CD14-positive monocyte (primary cell): ENCODE results near the gene SPATA13. TPM values are rescaled to one million over a fixed set of nuclear protein-coding genes. Genes with fewer than 3 reads are reported as not detected.
A peak's percentile ranks its signal among the peaks of the same experiment; 100 is the strongest.

Source experiments
- DNase-seq, 3 donors: peaks; one replicate each; pipeline ENCODE4 v3.0.0-alpha.2; 2011 to 2022
- H2AFZ ChIP-seq: 2 replicates; pipeline ENCODE4 v1.6.0; 2012; ENCODE audit warnings: mild to moderate bottlenecking, low read depth, low read length, inconsistent platforms; ENCODE audit not compliant: insufficient read depth, poor library complexity, severe bottlenecking
- H3K27ac ChIP-seq, 2 donors: 1 replicate in 1 of 2; 2 replicates in 1 of 2; pipeline ENCODE4 v1.5.1; 2012 to 2013; ENCODE audit warnings: low read length in 2 of 2, control low read depth in 1 of 2, inconsistent platforms in 1 of 2, low read depth in 1 of 2, mild to moderate bottlenecking in 1 of 2
- H3K27me3 ChIP-seq, 2 donors: one replicate each; pipeline versions ENCODE4 v1.6.0 to v1.6.1; 2011 to 2013; ENCODE audit warnings: low read length in 2 of 2; ENCODE audit not compliant: control insufficient read depth in 2 of 2, insufficient read depth in 2 of 2
- H3K36me3 ChIP-seq, 2 donors: replicated peaks in 1 of 2; 1 replicate in 1 of 2; 2 replicates in 1 of 2; pipeline versions ENCODE4 v1.5.1 to v1.6.1; 2012 to 2013; ENCODE audit warnings: low read length in 2 of 2, control low read depth in 1 of 2, inconsistent platforms in 1 of 2, mild to moderate bottlenecking in 1 of 2; ENCODE audit not compliant: insufficient read depth in 2 of 2, control insufficient read depth in 1 of 2
- H3K4me1 ChIP-seq, 2 donors: 1 replicate in 1 of 2; 2 replicates in 1 of 2; pipeline versions ENCODE4 v1.5.1 to v1.6.1; 2012 to 2013; ENCODE audit warnings: low read length in 2 of 2, control low read depth in 1 of 2, inconsistent platforms in 1 of 2, mild to moderate bottlenecking in 1 of 2, moderate library complexity in 1 of 2; ENCODE audit not compliant: insufficient read depth in 2 of 2, control insufficient read depth in 1 of 2
- H3K4me2 ChIP-seq: replicated peaks from 2 replicates; pipeline ENCODE3; 2012; ENCODE audit warnings: low read length, moderate library complexity, mild to moderate bottlenecking; ENCODE audit not compliant: poor library complexity, severe bottlenecking; ENCODE audit errors: extremely low read depth
- H3K4me3 ChIP-seq, 3 experiments: fragments of 200-600 bp in 1 of 3; sonication (generic) in 1 of 3; replicated peaks in 1 of 3; 1 replicate in 2 of 3; 2 replicates in 1 of 3; pipeline ENCODE4 v1.5.1; 2011 to 2013; ENCODE audit warnings: low read length in 3 of 3, mild to moderate bottlenecking in 3 of 3, control low read depth in 2 of 3, low read depth in 2 of 3, inconsistent platforms in 1 of 3, moderate library complexity in 1 of 3
- H3K79me2 ChIP-seq: 2 replicates; pipeline ENCODE4 v1.6.0; 2012; ENCODE audit warnings: mild to moderate bottlenecking, control low read depth, inconsistent platforms, low read length, moderate library complexity; ENCODE audit not compliant: insufficient read depth
- H3K9ac ChIP-seq: 2 replicates; pipeline ENCODE4 v1.6.0; 2017; ENCODE audit warnings: low read length, mild to moderate bottlenecking; ENCODE audit not compliant: insufficient read depth, poor library complexity, severe bottlenecking
- H3K9me3 ChIP-seq, 2 donors: replicated peaks in 1 of 2; 1 replicate in 1 of 2; 2 replicates in 1 of 2; pipeline versions ENCODE4 v1.5.1 to v1.6.1; 2012 to 2013; ENCODE audit warnings: low read length in 2 of 2, control low read depth in 1 of 2; ENCODE audit not compliant: control insufficient read depth in 1 of 2, insufficient read depth in 1 of 2
- H4K20me1 ChIP-seq: 2 replicates; pipeline ENCODE4 v1.6.0; 2012; ENCODE audit warnings: mild to moderate bottlenecking, low read length, control low read depth, moderate library complexity; ENCODE audit not compliant: insufficient read depth
- H3K27ac Mint-ChIP-seq, 7 donors: one replicate each; pipeline ENCODE4 v1.8.0; 2020; ENCODE audit warnings: mild to moderate bottlenecking in 7 of 7, mixed read lengths in 7 of 7, moderate library complexity in 6 of 7, inconsistent platforms in 2 of 7
- H3K27me3 Mint-ChIP-seq, 3 donors: one replicate each; pipeline ENCODE4 v1.8.0; 2021 to 2022; ENCODE audit warnings: low read depth in 3 of 3, mild to moderate bottlenecking in 3 of 3, mixed read lengths in 3 of 3, moderate library complexity in 3 of 3, inconsistent platforms in 1 of 3
- H3K36me3 Mint-ChIP-seq, 2 donors: one replicate each; pipeline ENCODE4 v1.8.0; 2020; ENCODE audit warnings: mixed read lengths in 2 of 2, inconsistent platforms in 1 of 2, mild to moderate bottlenecking in 1 of 2
- H3K4me1 Mint-ChIP-seq: one replicate; pipeline ENCODE4 v1.8.0; 2020; ENCODE audit warnings: mild to moderate bottlenecking, mixed read lengths
- H3K4me3 Mint-ChIP-seq, 2 donors: one replicate each; pipeline ENCODE4 v1.8.0; 2020; ENCODE audit warnings: mild to moderate bottlenecking in 2 of 2, mixed read lengths in 2 of 2, moderate library complexity in 1 of 2
- H3K9me3 Mint-ChIP-seq, 7 donors: one replicate each; pipeline ENCODE4 v1.8.0; 2020 to 2022; ENCODE audit warnings: mixed read lengths in 7 of 7, mild to moderate bottlenecking in 6 of 7, moderate library complexity in 6 of 7, inconsistent platforms in 2 of 7
- WGBS: methylation state at CpG from one replicate; pipeline ENCODE4 v1.1.5; 2013; ENCODE audit warnings: missing lambda C conversion rate; ENCODE audit not compliant: insufficient coverage; 5-methylcytosine and 5-hydroxymethylcytosine counted together
- intact Hi-C, 2 donors: fragments of 100-400 bp; cut with micrococcal nuclease; formaldehyde crosslinking; loops; one replicate each; pipeline versions ENCODE4 v1.15.0 to v1.15.1; 2023
- polyA plus RNA-seq, 3 donors: library from polyadenylated mRNA; depleted of rRNA in 1 of 3; unstranded in 2 of 3; stranded (reverse) in 1 of 3; fragments of 300-500 nt in 2 of 3; fragments of >200 nt in 1 of 3; fragmentation: Illumina TruSeq in 2 of 3; gene quantifications; 1 replicate in 2 of 3; 2 replicates in 1 of 3; pipeline ENCODE4 v1.2.3, GENCODE V29; 2012 to 2021
- TF ChIP-seq, protein P1 (sequence below): fragments of 200-600 bp; IDR thresholded peaks from one replicate; pipeline ENCODE4 v1.8.0; 2022; ENCODE audit warnings: antibody characterized with exemption, mild to moderate bottlenecking

The SPATA13 gene
- polyA plus RNA-seq, 3 donors = 9.3 to 44.7 (median 11.6) TPM

DNA sequence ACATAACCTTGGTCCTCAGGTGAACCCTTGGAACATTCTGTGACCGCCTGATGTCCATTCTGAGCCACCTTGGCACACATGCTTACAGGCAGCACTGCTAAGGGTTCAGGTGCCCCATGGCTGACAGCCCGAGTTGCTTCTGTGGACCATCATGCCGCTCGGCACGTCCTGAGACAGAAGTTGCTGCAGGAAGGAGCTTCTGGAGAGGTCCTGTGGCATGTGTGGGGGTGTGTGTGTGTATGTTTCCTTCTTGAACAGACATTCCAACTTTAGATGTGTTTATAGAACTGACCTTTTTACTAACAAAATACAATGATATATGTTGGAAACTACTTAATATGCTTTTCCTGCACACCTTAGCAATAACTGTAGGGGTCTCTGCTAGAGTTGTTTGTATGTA lies 144.1 kb downstream of the SPATA13 start:
- no peak overlapping the region for H3K4me3 ChIP-seq
- H3K9me3 ChIP-seq = no peaks in the 10 kb centered on the region
- Mint-ChIP-seq H3K4me3 (no peak overlapping the region), H3K4me1 (no peaks in the 10 kb centered on the region), H3K36me3 (peaks cover 64 to 65% of the 10 kb centered on the region in 2 donors), H3K27me3 (peaks cover 0 to 10% (median 8%) of the 10 kb centered on the region in 3 donors), H3K27ac (peak overlapping the region in 2 of 7 donors; percentile 18 to 50), H3K9me3 (no peaks in the 10 kb centered on the region)
- H3K36me3 ChIP-seq = peaks cover 56 to 67% of the 10 kb centered on the region in 2 donors
- H3K27ac ChIP-seq = no peak overlapping the region
- H3K9ac ChIP-seq = no peak overlapping the region
- no peak overlapping the region for H2AFZ ChIP-seq
- H3K4me1 ChIP-seq = no peaks in the 10 kb centered on the region
- TF ChIP-seq, protein P1, sequence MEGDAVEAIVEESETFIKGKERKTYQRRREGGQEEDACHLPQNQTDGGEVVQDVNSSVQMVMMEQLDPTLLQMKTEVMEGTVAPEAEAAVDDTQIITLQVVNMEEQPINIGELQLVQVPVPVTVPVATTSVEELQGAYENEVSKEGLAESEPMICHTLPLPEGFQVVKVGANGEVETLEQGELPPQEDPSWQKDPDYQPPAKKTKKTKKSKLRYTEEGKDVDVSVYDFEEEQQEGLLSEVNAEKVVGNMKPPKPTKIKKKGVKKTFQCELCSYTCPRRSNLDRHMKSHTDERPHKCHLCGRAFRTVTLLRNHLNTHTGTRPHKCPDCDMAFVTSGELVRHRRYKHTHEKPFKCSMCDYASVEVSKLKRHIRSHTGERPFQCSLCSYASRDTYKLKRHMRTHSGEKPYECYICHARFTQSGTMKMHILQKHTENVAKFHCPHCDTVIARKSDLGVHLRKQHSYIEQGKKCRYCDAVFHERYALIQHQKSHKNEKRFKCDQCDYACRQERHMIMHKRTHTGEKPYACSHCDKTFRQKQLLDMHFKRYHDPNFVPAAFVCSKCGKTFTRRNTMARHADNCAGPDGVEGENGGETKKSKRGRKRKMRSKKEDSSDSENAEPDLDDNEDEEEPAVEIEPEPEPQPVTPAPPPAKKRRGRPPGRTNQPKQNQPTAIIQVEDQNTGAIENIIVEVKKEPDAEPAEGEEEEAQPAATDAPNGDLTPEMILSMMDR = no peak
- H3K27me3 ChIP-seq = no peaks in the 10 kb centered on the region
- WGBS = 94% methylated on average over 1 of the region's 5 CpGs
- H3K79me2 ChIP-seq = no peaks in the 10 kb centered on the region
- H4K20me1 ChIP-seq = peaks cover 5% of the 10 kb centered on the region
- DNase-seq = no peak
- intact Hi-C loops = no loop called here
- no peak overlapping the region for H3K4me2 ChIP-seq

DNA sequence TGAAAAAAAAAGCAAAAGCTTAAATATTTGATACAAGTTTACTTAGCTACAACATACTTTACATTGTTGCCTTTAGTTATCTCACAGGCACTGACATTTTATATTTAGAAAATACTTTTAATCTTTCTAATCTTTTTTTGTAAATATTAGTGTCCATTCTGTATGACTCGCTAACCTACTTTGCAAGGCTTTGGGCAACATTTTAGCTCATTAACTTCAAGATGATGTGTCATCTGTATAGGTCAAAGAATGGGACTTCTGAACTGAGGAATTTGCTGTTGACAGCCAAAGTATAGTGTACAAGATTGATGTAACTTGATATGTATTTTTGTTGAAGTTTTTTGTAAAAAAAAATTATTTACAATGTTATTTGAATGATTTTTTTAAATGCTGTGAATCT lies 146.1 kb downstream of the SPATA13 start:
- no CpG with 5 or more reads among the region's 1 CpG for WGBS
- Mint-ChIP-seq H3K9me3 (no peaks in the 10 kb centered on the region), H3K4me1 (no peaks in the 10 kb centered on the region), H3K36me3 (peaks cover 44 to 45% of the 10 kb centered on the region in 2 donors), H3K4me3 (no peak overlapping the region), H3K27me3 (peaks cover 0 to 17% (median 14%) of the 10 kb centered on the region in 3 donors), H3K27ac (no peak overlapping the region)
- Histone ChIP-seq H4K20me1 (no peaks in the 10 kb centered on the region), H3K4me2 (no peak overlapping the region), H2AFZ (no peak overlapping the region), H3K27ac (no peak overlapping the region), H3K4me3 (no peak overlapping the region), H3K27me3 (no peaks in the 10 kb centered on the region), H3K9ac (no peak overlapping the region), H3K79me2 (no peaks in the 10 kb centered on the region), H3K36me3 (peaks cover 36 to 47% of the 10 kb centered on the region in 2 donors), H3K9me3 (no peaks in the 10 kb centered on the region), H3K4me1 (no peaks in the 10 kb centered on the region)
- intact Hi-C loops = no loop called here
- DNase-seq = no peak
- TF ChIP-seq, protein P1 = no peak
